Inferior parietal cortex (tissue), 1 donor: ENCODE measurements around the gene KLHL36.
A peak's percentile ranks its signal among the peaks of the same experiment; 100 is the strongest.
"Not testable (repeated sequence)": the region's sequence is repeated elsewhere in the genome, so short reads cannot be mapped to it uniquely, and the experiment has no call there.

ENCODE experiments used
- DNase-seq: peaks from one replicate; pipeline ENCODE4 v3.0.0-alpha.2; 2016; ENCODE audit errors: extremely low spot score

KLHL36 gene

DNA sequence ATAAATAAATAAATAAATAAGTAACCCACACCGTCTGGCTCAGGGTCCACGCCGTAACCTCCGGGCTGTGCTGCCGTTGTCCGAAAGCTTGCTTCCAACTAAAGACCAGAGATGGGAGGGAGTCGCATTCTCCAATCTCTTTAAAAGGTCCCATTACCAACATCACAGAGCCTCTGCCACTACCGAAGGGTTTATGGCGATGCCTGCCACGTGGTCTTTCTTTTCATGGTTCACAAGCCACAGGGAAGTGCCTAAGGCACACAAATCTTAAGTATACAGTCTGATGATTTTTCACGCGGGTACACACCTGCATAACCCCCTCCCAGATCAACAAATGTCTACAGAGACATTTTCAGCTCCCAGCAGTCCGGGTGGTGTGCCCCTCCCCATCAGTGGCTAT, 31.8 kb upstream of the KLHL36 start:
- no peak for DNase-seq

DNA sequence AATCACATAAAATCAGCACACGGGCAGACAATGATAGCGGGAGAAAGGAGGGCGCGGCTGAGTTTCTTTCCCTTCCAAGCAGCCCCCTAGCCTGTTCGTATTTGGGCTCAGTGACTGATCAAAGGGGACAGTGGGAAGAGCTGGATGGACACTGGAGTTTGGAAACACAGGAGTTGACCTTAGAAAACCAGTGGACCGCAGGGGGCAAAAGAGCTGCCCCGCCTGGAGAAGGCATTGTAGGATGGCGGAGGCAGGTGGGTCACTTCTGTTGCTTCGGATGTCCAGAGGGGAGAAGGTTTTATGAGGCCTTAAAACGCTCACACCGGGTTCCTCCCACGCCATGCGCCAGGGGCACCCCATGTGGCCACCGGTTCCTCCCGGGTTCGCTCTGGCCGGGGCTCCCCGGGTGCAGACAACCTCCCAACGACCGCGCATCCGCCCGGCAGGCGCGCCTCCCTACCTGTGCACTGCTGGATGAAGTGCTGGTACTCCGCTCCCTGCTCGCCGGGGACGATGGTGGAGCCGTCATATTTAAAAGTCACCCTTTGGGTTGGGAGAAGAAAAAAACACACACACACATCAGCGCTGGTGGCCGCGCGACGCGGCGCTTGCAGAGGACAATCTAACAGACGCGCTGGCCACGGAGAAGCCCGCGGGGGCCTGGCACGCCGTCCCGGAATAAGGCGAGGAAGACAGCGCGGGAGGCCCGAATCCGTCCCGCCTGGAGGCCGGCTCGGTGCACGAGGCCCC, 31.1 kb upstream of the KLHL36 start:
- no peak for DNase-seq

DNA sequence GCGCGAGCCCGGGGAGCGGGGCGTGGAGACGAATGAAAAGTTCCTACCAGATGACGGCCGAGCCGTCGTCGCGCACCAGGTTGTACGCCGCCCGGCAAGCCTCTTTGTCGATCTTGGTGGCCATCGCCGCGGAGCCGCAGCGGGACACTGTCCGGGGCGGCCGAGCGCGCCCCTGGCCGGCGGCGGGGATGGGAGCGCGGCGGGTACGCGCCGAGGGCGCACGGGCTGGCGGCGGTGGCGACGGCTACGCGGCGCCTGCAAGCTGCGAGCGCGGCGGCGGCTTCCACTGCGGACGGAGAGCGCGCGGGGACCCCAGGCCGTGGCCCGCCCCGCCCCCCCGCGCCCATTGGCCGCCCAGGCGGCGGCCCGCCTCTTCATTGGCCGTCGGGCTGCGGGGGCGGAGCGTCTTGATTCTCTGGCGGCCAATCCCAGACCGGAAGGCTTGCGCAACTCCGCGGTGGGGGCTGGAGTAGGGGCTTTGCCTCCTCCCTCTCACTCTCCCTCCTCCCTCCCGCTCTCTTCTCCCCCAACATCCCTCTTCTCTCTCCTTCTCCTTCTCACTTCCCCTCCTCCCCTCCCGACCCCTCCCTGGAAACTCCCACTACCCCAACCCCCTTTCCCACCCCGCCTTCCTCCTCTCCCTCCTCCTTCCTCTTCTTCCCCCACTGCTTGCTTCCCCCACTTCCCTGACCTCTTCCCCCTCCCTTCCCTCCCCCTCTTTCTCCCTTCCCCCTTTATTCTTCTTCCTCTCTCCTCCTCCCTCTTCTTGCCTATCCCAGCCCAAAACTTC, 30.3 kb upstream of the KLHL36 start, which contains the start of gene COTL1:
TSS of gene COTL1 (minus strand) at position 288 of the 790 bp plus-strand sequence. CDS start at position 124, 164 bp downstream.
- peak; percentile 91 for DNase-seq

DNA sequence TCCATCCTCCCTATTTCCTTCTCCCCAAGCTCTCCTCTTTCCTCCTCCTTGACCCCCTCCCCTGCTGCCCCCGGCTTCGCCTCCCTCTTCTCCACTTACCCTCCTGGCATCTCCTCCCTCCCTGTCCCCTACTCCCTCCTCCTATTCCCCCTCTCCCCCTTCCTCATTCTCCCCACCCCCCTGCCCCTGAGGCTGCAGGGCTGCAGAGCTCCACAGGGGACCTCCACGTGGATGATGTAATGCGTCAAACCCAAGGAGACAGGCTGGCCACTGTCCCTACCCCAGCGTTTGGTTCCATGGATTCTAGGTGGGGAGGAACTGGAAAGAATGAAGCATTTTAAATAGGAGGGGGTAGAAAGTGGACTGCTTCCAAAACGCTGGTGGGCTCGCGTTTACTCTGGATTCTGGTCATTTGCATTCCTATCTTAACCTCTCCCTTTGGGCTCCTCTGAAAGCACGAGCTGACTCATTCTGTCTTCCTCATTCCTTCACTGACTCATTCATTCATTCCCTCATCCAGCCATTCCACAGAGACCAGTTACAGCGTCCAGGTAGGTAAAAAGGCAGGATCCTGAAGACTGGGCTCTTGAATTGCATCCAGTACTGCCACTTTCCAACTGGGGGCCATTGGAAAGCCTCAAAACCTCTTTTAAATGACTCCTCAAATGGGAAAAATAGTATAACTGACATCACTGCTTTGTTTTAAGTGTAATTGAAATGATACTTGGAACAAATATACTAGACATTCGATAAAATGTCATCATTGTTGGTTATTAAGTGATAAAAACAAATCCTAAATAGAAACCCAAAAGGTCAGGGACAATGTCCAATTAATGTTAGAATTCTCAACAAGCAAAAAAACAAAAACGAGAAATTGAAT, 29.5 kb upstream of the KLHL36 start:
- DNase-seq: no peak

DNA sequence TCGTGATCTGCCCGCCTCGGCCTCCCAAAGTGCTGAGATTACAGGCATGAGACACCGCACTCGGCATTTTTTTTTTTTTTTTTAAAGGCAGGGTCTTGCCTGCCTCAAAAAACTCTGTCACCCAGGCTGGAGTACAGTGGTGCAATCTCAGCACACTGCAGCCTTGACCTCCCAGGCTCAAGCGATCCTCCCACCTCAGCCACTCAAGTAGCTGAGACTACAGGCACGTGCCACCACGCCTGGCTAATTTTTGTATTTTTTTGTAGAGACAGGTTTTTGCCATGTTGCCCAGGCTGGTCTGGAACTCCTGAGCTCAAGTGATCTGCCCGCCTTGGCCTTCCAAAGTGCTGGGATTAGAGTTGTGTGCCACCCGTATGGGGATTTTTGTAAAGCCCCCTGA, 27.4 kb upstream of the KLHL36 start:
- not testable (repeated sequence) for DNase-seq

DNA sequence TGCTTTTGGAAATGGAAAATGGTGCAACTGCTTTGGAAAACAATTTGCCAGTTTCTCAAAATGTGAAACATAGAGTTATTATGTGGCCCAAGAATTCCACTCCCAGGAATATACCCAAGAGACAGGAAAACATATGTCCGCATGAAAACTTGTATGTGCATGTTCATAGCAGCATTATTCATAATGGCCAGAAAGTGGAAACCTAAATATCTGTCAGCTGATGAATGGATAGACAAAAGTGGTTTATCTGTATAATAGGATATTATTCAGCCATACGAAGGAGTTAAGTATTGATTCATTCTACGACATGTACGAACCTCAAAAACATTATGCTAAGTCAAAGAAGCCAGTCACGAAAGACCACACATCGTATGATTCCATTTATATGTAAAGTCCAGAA, 22.8 kb upstream of the KLHL36 start:
- DNase-seq: no peak

DNA sequence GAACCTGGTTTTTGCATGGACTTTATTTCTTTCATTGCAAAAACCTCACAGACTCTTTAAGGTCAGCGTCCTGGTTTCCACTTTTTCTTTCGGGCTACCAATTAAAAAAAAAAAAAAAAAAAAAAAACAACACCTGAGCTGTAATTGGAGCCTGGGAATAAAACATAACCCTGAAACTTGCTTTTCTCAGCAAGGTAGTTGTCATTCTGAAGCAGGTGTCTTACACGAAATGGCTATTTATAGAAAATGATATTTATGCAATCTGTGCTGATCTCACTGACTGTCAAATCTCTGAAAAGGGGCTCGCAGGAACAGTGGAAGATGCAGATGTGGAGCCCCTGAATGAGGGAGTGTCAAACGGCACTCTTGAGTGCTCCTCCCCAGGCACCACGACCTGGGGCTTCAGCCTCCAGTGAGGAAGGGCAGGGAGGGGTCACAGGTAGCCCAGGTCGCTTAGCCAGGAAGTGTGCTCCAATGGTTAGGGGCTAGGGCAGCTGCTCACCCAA, 20.0 kb upstream of the KLHL36 start:
- DNase-seq: no peak

DNA sequence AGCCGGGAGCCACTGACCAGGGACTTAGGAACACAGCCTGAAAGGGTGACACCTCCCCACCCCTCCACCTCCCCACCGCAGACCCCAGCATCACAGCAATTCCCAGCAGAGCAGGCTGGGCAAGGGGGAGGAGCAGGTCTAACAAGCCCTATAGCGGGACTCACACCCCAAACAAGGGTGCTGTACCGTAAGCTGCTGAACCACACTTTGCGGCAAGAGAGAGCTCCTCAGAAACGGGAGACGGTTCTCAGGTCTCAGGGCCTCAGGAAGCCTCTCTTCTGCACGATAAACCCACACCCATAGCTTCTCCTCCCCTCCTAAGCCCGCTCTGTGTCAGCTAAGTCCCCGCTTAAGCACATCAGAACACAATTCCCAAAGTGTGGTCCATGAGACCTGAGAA, 18.7 kb upstream of the KLHL36 start:
- DNase-seq: no peak

DNA sequence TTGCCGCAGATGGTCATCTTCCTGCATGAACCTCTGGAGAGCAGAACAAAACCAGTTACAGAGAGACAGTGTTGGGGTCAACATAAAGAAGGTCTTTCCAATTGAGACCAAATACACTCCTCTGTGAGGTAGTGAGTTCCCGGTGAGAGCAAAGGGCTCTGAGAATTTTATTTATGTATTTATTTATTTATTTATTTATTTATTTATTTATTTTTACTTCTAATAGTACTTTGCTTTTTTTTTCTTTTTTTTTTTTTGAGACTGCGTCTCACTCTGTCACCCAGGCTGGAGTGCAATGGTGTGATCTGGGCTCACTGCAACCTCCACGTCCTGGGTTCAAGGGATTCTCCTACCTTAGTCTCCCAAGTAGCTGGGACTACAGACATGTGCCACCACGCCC, 18.3 kb upstream of the KLHL36 start:
- no peak for DNase-seq

DNA sequence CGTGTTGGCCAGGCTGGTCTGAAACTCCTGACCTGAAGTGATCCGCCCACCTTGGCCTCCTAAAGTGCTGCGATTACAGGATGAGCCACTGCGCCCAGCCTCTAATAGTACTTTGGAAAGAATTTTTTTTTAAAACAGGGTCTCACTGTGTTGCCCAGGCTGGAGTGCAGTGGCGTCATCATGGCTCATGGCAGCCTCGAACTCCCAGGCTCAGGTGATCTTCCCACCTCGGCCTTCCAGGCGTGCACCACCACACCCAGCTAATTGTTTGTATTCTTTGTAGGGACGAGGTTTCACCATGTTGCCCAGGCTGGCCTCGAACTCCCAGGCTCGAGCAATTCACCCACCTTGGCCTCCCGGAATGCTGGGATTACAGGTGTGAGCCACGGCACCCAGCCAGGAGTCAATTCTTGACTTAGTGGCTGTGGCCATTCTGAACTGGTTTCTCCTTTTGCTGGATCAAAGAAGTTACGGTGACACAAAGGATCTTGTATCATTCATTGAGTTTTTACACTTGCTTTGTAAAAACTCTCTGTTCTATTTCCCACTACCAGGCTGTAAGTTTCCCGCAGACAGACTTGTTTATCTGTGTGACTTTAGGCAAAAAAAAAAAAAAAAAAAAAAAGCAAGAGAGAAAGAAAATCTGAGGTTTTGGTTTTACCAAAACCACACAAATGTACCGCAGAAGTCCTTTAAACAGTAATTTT, 17.7 kb upstream of the KLHL36 start:
- no peak for DNase-seq

DNA sequence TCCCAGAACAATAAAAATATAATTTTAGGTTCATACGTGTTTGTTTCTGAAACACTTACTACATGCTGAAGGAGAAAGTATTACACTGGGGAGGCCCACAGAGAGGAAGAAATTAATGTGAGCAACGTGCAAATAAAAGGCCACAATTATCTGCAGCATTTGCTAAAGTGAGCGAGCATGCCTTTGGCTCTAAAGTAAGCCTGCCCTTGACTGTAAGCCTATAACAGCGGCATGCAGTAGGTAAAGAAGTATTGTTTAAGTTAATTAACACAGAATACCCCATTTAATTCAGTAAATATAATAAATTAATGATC, 17.2 kb upstream of the KLHL36 start:
- no peak for DNase-seq

DNA sequence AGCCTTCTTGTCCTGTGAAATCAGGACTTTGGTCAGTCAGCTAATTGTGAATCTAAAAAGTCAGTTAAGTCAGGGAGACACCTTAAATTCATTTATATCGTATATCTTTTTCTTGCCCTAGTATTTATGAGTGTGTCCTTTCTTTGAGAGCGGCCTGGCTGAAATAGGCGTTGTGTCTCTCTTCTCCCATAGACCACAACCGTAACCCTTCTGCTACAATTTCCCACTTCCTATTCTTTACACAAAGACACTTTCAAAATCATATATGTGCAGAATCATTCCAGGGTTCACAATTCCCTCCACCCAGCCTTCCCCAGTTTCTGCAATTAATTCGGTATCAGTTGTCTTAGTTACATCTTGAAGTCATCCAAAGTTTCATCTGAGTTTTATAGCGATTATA, 16.4 kb upstream of the KLHL36 start:
- DNase-seq: no peak

DNA sequence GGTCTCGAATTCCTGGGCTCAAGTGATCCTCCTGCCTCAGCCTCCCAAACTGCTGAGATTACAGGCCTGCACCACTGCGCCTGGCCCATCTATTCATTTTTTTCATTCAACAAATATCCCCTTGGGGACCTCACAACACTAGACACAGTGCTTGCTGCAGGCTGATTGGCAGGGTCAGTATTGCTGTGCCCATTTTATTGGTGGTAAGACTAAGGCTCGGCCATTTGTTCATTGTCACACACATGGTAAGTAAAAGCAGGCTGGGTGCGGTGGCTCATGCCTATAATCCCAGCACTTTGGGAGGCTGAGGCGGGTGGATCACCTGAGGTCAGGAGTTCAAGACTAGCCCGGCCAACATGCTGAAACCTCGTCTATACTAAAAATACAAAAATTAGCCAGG, 15.4 kb upstream of the KLHL36 start:
- not testable (repeated sequence) for DNase-seq

DNA sequence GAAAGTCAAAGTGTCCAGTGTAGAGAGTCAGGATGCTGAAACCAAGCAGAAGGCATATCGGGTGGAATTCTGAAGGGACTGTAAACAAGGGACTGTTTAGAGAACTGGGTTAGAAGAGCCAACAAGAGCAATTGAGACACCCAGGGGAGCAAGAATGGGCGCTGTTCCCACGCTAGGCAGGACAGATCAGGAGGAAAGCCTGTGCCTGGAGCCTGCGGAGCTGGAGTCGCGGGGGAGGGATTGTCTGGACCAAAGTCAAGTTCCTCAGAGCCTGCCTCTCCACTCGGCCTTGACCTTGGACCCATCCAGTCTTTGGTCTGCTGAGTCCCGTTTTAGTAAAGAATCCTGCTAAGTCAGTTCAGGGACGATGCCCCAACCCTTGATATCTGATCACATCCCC, 14.7 kb upstream of the KLHL36 start:
- DNase-seq: no peak

DNA sequence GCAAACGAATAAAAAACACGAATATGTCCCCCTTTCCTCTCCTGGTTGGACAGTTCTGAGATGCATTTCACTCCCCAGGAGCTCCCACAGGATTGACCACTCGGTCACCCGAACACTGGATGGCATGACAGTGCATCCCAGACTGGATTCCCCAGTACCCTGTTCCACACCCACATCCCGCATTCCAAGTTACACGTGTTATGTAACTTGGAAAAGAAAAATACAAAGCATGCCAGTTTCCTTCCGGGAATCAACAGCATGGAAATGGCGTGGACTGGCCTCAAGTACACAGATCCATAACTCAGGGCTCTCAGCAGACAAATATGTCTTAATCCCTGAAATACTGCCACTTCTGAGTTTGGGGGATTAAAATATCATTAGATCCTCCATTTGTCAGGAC, 12.6 kb upstream of the KLHL36 start:
- DNase-seq: no peak

DNA sequence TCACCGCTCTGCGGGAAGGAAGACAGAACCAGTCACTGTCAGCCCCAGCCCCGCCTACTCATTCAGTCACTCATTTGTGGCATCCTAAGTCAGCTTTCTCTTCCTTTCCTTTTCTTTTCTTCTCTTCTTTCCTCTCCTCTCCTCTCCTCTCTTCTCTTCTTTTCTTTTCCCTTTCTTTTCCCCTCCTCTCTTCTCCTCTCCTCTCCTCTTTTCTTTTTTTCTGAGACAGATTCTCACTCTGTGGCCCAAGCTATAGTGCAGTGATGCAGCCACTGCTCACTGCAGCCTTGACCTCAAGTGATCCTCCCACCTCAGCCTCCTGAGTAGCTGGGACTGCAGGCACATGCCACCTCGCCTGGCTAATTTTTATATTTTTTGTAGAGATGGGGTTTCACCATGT, 10.6 kb upstream of the KLHL36 start:
- DNase-seq: no peak

DNA sequence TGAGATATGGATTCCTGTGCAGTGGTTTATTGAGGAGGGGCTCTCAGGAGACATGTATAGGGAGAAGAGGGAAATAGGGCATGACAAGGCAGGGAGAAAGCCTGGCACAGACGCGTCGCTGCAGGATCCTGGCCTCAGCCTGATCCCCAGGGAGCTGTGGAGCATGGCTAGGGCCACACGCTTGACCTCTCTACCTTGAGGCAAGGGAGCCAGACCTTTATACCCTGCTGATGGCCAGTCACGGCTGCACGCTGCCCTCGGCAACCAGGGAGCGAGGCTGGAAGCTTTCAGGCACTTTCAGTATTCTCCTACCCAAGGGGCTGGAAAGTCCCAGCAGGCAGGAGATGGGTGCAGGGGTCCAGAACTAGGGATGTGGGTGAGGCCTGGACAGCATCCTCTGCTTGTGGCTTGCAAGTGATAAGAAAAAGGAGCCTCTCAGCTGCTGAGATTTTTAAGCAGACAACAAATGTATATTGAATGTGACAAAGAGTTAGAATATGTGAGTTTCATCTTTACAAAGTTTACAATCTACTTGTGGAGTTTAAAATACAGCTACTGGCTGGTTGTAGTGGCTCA, 10.0 kb upstream of the KLHL36 start:
- no peak for DNase-seq

DNA sequence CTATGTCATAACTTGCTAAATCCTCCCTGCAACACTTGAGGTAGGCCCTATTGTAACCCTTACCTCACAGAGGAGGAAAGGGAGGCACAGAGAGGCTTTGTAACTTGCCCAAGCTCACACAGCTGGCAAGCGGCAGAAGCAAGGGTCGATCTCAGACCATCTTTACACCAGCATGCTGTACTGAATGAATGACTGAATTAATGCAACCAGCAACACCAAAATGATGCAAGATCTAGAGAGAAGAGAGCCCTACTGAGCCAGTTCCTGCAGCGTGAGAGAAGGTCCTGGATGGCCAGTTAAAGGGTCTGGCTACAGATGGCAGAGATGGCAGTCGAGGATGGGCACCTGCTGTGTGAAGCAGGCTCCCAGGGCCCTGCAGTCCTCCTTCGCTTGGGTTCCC, 8.2 kb upstream of the KLHL36 start:
- DNase-seq: no peak

DNA sequence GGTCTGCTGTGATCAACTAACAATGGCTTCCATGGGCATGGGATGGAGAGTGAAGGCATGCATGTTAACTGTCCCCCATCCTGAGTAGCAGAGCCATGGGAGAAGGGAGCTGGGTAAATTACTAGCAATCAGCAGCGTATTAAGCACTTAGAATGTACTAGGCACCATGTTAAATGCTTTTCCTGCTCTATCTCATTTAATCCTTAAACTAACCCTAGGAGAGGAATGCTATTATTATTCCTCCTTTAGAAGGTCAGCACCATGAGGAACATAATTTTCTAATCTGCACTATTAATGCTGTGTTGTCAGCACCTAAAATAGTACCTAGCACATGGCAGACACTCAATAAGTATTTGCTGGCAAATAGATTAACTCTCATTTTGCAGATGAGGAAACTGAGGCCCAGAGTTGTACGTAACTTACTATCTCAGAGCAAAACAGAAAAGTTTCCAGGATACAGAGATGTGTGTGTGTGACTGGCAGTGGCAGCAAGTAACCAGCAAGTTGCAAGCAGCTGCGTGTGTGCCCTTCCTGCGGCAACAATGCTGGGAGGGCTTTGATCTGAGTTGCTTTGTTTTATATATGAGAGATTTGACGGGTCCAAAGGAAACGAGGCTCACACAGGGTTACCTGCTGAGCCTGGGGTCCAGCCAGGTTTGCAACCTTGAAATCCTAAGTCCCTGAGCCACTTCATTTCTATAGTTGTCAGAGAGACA, 6.5 kb upstream of the KLHL36 start:
- DNase-seq: no peak

DNA sequence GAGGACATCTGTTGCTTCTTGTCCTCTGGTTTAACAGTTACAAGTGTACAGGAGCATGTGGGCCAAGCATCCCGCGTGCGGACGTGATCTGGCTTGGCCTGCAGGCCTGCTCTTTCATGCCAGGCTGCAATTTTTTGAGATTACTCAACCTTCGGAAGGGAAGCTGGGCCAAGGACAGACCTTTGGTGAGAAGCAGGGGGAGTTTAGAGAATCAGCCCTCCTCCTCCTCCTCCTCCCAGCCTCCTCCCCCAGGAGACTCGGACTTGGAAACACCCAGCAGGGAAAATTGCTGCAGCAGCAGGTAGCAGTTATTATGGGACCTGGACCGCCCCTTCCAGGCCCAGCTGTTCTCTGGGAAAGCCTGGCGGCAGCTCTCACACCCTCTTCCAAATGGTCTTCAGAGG, 5.1 kb upstream of the KLHL36 start:
- DNase-seq: no peak

DNA sequence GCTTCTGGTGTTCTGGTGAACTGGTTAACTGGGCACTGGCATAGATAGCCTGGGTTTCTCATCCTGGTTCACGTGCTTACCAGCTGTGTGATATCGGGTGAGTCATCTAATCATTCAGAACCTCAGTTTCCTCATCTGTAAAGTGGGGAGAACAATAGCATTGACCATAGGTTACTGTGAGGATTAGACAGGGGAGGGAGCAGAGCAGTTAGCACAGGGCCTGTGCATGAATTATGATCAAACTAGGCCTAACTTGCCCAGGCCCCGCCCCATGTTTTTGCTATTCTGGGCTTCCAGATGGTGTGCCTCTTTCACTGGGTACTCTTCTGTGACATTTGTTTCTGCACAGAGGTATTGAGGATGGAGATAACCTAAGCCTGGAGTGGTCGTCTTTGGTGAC, 4.6 kb upstream of the KLHL36 start:
- DNase-seq: no peak
